Cardiac muscle cell (in vitro differentiated cells and primary cell): ENCODE results near the gene CD96. TPM values are rescaled to one million over a fixed set of nuclear protein-coding genes. Genes with fewer than 3 reads are reported as not detected.

Source experiments
- DNase-seq, 2 donors: peaks; one replicate each; pipeline versions ENCODE4 v3.0.0 to v3.0.0-alpha.2; 2010 to 2017; ENCODE audit warnings: low read depth in 1 of 2, low spot score in 1 of 2
- H3K27ac ChIP-seq: fragments of 200-600 bp; sonication (generic); 2 replicates; pipeline ENCODE4 v1.5.1; 2016
- H3K27me3 ChIP-seq: fragments of 200-600 bp; sonication (generic); 2 replicates; pipeline ENCODE4 v1.6.0; 2016; ENCODE audit warnings: control low read depth
- H3K36me3 ChIP-seq: fragments of 200-600 bp; sonication (generic); 2 replicates; pipeline ENCODE4 v1.5.1; 2016; ENCODE audit warnings: control low read depth
- H3K4me1 ChIP-seq: fragments of 200-600 bp; sonication (generic); 2 replicates; pipeline ENCODE4 v1.8.1; 2017; ENCODE audit warnings: low read depth, mild to moderate bottlenecking, mixed run types
- H3K4me3 ChIP-seq: fragments of 200-600 bp; sonication (generic); 2 replicates; pipeline ENCODE4 v1.5.1; 2016; ENCODE audit warnings: mild to moderate bottlenecking
- H3K9me3 ChIP-seq: fragments of 200-600 bp; sonication (generic); 2 replicates; pipeline ENCODE4 v1.5.1; 2017; ENCODE audit warnings: low read depth, mild to moderate bottlenecking, control low read depth
- polyA plus RNA-seq: library from polyadenylated mRNA; unstranded; fragments of >200 nt; fragmentation: Nextera tagmentation; extraction: Ambion mirVana; gene quantifications from 2 replicates; pipeline ENCODE4 v1.2.1, GENCODE V29; 2016
- total RNA-seq: library from RNA; depleted of rRNA; stranded (reverse); fragments of >200 nt; gene quantifications from 2 replicates; pipeline ENCODE4 v1.2.3, GENCODE V29; 2016
- TF ChIP-seq, protein P1 (sequence below): IDR thresholded peaks from 2 replicates; pipeline ENCODE4 v1.5.1; 2012; ENCODE audit warnings: low read depth, mild to moderate bottlenecking, low read length

The CD96 gene
- total and polyA plus RNA-seq, 2 experiments from 2014 or later = not detected

DNA sequence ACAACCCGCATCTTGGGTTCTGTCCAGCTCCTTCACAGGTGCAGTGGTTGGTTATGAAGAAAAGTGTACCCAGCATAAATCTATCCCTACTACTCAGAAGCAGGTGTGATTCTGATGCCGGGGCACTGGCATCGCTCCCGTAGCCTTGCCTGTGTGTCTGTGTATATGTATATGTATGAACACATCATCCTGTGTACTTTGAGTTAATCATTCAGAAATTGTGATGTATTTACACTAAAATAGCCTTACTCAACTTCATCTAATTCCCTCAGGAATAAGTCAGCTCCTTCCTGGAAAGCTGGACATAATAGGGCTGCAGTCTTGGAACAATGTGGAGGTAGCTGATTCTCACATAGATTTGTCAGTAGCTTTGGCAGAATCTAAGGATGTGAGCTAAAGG, 59.8 kb downstream of the CD96 start:
- no peak overlapping the region for H3K27ac ChIP-seq
- H3K27me3 ChIP-seq = no peaks in the 10 kb centered on the region

DNA sequence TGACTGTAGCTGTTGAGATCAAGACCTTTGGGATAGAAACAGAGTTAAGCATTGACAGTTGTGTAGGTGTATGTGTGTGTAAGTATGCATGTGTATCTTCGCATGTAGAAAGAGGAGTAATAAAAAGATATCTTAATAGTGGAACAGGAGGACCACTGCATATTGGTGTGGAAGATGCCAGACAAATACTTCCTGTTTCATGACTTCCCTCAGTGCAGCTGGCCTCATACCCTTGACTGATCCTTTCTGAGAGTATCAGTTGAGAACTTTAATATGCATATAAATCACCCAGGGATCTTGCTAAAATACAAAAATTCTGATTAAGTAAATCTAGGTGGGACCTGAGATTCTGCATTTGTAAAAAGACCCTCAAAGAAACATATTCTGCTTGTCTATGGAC, 61.7 kb downstream of the CD96 start:
- Histone ChIP-seq H3K27ac (no peak overlapping the region), H3K27me3 (no peaks in the 10 kb centered on the region), H3K9me3 (no peaks in the 10 kb centered on the region), H3K4me3 (no peak overlapping the region), H3K36me3 (no peaks in the 10 kb centered on the region), H3K4me1 (no peaks in the 10 kb centered on the region)
- TF ChIP-seq, protein P1, sequence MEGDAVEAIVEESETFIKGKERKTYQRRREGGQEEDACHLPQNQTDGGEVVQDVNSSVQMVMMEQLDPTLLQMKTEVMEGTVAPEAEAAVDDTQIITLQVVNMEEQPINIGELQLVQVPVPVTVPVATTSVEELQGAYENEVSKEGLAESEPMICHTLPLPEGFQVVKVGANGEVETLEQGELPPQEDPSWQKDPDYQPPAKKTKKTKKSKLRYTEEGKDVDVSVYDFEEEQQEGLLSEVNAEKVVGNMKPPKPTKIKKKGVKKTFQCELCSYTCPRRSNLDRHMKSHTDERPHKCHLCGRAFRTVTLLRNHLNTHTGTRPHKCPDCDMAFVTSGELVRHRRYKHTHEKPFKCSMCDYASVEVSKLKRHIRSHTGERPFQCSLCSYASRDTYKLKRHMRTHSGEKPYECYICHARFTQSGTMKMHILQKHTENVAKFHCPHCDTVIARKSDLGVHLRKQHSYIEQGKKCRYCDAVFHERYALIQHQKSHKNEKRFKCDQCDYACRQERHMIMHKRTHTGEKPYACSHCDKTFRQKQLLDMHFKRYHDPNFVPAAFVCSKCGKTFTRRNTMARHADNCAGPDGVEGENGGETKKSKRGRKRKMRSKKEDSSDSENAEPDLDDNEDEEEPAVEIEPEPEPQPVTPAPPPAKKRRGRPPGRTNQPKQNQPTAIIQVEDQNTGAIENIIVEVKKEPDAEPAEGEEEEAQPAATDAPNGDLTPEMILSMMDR = no peak
- no peak for DNase-seq

More for the DNA sequence above, 59.8 kb downstream of the CD96 start:
- TF ChIP-seq, protein P1 = no peak
- no peak for DNase-seq
- no peaks in the 10 kb centered on the region for H3K4me1 ChIP-seq
- no peaks in the 10 kb centered on the region for H3K9me3 ChIP-seq
- no peak overlapping the region for H3K4me3 ChIP-seq
- H3K36me3 ChIP-seq = no peaks in the 10 kb centered on the region

DNA sequence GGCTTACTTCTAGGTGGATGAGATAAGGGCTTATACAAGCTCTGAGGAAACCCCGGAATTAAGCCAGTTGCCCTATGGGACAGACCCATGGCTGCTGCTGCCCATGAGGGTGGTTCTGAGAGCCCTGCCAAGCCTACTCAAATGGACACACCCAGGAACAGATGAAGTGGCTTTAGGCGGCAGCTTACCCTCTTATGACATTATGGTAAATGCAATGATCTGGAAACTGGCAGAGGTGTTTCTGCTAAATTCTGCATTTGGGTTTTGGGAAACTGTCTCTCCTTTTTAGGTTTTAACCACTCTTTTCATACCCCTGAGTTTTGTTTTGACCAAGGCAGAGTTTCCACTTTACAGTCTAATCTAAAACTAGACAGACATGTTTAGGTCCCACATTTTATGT, 62.1 kb downstream of the CD96 start:
- no peak for DNase-seq
- Histone ChIP-seq H3K4me3 (no peak overlapping the region), H3K4me1 (no peaks in the 10 kb centered on the region), H3K36me3 (no peaks in the 10 kb centered on the region), H3K27ac (no peak overlapping the region), H3K9me3 (no peaks in the 10 kb centered on the region), H3K27me3 (no peaks in the 10 kb centered on the region)
- TF ChIP-seq, protein P1 = no peak

DNA sequence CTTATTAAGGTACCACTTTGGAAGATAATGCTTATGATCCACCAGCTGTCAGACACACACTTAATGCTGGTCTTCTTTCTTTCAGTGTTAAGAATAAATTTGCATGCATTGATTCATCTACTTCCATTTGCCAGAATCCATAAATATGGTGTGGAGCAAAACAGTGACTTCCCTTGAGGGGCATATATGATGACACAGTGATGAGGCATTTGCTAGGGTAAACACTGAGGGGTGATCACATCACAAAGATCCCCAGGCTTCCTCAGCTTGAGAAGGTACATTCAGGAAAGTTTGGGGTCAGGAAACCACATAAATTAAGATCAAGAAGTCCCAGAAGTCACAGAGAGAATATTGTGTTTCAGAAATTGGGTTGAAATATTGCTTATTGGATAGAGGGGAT, 63.0 kb downstream of the CD96 start:
- Histone ChIP-seq H3K4me3 (no peak overlapping the region), H3K4me1 (no peaks in the 10 kb centered on the region), H3K27me3 (no peaks in the 10 kb centered on the region), H3K27ac (no peak overlapping the region), H3K9me3 (no peaks in the 10 kb centered on the region), H3K36me3 (no peaks in the 10 kb centered on the region)
- TF ChIP-seq, protein P1 = no peak
- DNase-seq = no peak

DNA sequence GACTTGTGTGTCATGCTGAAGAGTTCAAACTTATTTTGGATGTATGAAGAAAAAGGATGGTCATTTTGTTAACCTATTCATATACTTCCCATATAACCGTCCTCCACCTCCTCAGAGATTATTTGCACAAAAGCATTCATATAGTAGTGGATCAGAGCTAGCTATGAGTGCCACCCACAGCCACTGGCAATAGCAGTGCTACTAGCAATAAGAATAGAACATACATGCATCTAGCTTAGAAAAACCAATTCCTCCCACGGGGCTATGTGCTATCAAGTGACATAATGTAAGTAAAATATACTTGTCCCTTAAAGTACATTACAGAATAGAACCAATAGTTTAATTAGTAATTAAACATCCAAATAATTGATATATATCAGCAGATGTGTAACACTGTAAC, 63.5 kb downstream of the CD96 start:
- no peak overlapping the region for H3K4me3 ChIP-seq
- TF ChIP-seq, protein P1 = no peak
- H3K27me3 ChIP-seq = no peaks in the 10 kb centered on the region
- no peak for DNase-seq
- H3K36me3 ChIP-seq = no peaks in the 10 kb centered on the region
- no peaks in the 10 kb centered on the region for H3K4me1 ChIP-seq
- H3K27ac ChIP-seq = no peak overlapping the region
- no peaks in the 10 kb centered on the region for H3K9me3 ChIP-seq
